IMR-90 (cell line): ENCODE results near the gene SLC29A1. TPM values are rescaled to one million over a fixed set of nuclear protein-coding genes. Genes with fewer than 3 reads are reported as not detected.

Experiments
- ATAC-seq: fragments of 200-7000 bp; cut with Tn5 transposase; 2 replicates; pipeline ENCODE4 v1.9.1; 2020; ENCODE audit warnings: low read depth, mild to moderate bottlenecking, moderate library complexity
- BruUV-seq: library from RNA; stranded (reverse); fragments of 400-500 nt; replicated peaks from 2 replicates; lab custom pipeline; 2021; lab: Mats Ljungman, UMichigan
- CTCF ChIA-PET: fragments of 300-600 bp; formaldehyde crosslinking; extraction: SDS; loops from one replicate; lab custom pipeline; 2021; ENCODE audit warnings: antibody characterized with exemption; lab: Yijun Ruan, JAX
- POLR2A ChIA-PET: fragments of 300-600 bp; sonication (Branson Sonifier 250); formaldehyde crosslinking; loops from one replicate; lab custom pipeline; 2022; ENCODE audit warnings: antibody characterized with exemption; ENCODE audit not compliant: unreplicated experiment; lab: Charles Lee
- DNase-seq: peaks from one replicate; pipeline ENCODE4 v3.0.0; 2013
- H2AFZ ChIP-seq: replicated peaks from 2 replicates; pipeline ENCODE3; 2013; ENCODE audit warnings: low read length, mild to moderate bottlenecking; ENCODE audit not compliant: poor library complexity
- H2AK5ac ChIP-seq: 2 replicates; pipeline ENCODE4 v1.6.1; 2013; ENCODE audit warnings: low read depth, low read length, inconsistent platforms
- H2AK9ac ChIP-seq: replicated peaks from 2 replicates; pipeline ENCODE3; 2013; ENCODE audit warnings: mild to moderate bottlenecking, low read depth, low read length, moderate library complexity; ENCODE audit not compliant: poor library complexity
- H2BK120ac ChIP-seq: 2 replicates; pipeline ENCODE4 v1.6.1; 2013; ENCODE audit warnings: low read depth, low read length, inconsistent platforms
- H2BK15ac ChIP-seq: 3 replicates; pipeline ENCODE4 v1.6.1; 2013; ENCODE audit warnings: low read depth, low read length, inconsistent platforms
- H2BK20ac ChIP-seq: 2 replicates; pipeline ENCODE4 v1.6.1; 2013; ENCODE audit warnings: low read depth, mild to moderate bottlenecking, inconsistent platforms, low read length, moderate library complexity
- H2BK5ac ChIP-seq: 2 replicates; pipeline ENCODE4 v1.6.1; 2013; ENCODE audit warnings: mild to moderate bottlenecking, low read depth, low read length, inconsistent platforms; ENCODE audit not compliant: poor library complexity, severe bottlenecking
- H3K14ac ChIP-seq: replicated peaks from 2 replicates; pipeline ENCODE4 v1.6.1; 2013; ENCODE audit warnings: low read depth, low read length, inconsistent platforms
- H3K18ac ChIP-seq: 2 replicates; pipeline ENCODE4 v1.6.1; 2013; ENCODE audit warnings: low read depth, low read length, control low read depth
- H3K23ac ChIP-seq: 2 replicates; pipeline ENCODE4 v1.6.1; 2013; ENCODE audit warnings: low read depth, low read length, inconsistent platforms
- H3K27ac ChIP-seq: 2 replicates; pipeline ENCODE4 v1.5.1; 2013; ENCODE audit warnings: mild to moderate bottlenecking, control low read depth, low read length; ENCODE audit not compliant: insufficient read depth
- H3K27me3 ChIP-seq: 2 replicates; pipeline ENCODE4 v1.6.1; 2013; ENCODE audit warnings: low read length; ENCODE audit not compliant: control insufficient read depth, insufficient read depth
- H3K36me3 ChIP-seq: 2 replicates; pipeline ENCODE4 v1.6.1; 2013; ENCODE audit warnings: low read length, mixed read lengths; ENCODE audit not compliant: control insufficient read depth, insufficient read depth
- H3K4ac ChIP-seq: 2 replicates; pipeline ENCODE4 v1.6.1; 2013; ENCODE audit warnings: low read depth, low read length, inconsistent platforms
- H3K4me1 ChIP-seq: 2 replicates; pipeline ENCODE4 v1.6.1; 2013; ENCODE audit warnings: low read length, mixed read lengths; ENCODE audit not compliant: control insufficient read depth, insufficient read depth
- H3K4me2 ChIP-seq: 2 replicates; pipeline ENCODE4 v1.6.1; 2013; ENCODE audit warnings: low read depth, mild to moderate bottlenecking, control low read depth, low read length, moderate library complexity
- H3K4me3 ChIP-seq: 2 replicates; pipeline ENCODE4 v1.5.1; 2013; ENCODE audit warnings: low read depth, mild to moderate bottlenecking, control low read depth, low read length, moderate library complexity; ENCODE audit not compliant: insufficient read depth
- H3K56ac ChIP-seq: 2 replicates; pipeline ENCODE4 v1.6.1; 2013; ENCODE audit warnings: low read length, inconsistent platforms; ENCODE audit not compliant: insufficient read depth; ENCODE audit errors: extremely low read depth
- H3K79me1 ChIP-seq, 2 experiments: 2 replicates each; pipeline ENCODE4 v1.6.1; 2013; ENCODE audit warnings: low read length in 2 of 2, inconsistent platforms in 1 of 2, low read depth in 1 of 2
- H3K9ac ChIP-seq: 2 replicates; pipeline ENCODE4 v1.6.1; 2013; ENCODE audit warnings: low read depth, low read length, control low read depth
- H3K9me1 ChIP-seq: 2 replicates; pipeline ENCODE4 v1.6.1; 2013; ENCODE audit warnings: low read length, inconsistent platforms; ENCODE audit not compliant: insufficient read depth
- H3K9me3 ChIP-seq: 2 replicates; pipeline ENCODE4 v1.6.1; 2013; ENCODE audit warnings: low read length; ENCODE audit not compliant: control insufficient read depth, insufficient read depth
- H4K20me1 ChIP-seq: 2 replicates; pipeline ENCODE4 v1.6.1; 2013; ENCODE audit warnings: low read length, inconsistent platforms; ENCODE audit not compliant: insufficient read depth
- H4K5ac ChIP-seq: 2 replicates; pipeline ENCODE4 v1.6.1; 2013; ENCODE audit warnings: mild to moderate bottlenecking, low read depth, low read length, control low read depth
- H4K8ac ChIP-seq, 2 experiments: 2 replicates each; pipeline ENCODE4 v1.6.1; 2013; ENCODE audit warnings: low read depth in 2 of 2, low read length in 2 of 2, control low read depth in 1 of 2, inconsistent platforms in 1 of 2
- H4K91ac ChIP-seq: 2 replicates; pipeline ENCODE4 v1.6.1; 2013; ENCODE audit warnings: low read depth, low read length, inconsistent platforms; ENCODE audit not compliant: insufficient read depth
- BHLHE40 ChIP-seq: fragments of 150-350 bp; IDR thresholded peaks from 2 replicates; pipeline ENCODE4 v1.6.1; 2016; ENCODE audit warnings: mild to moderate bottlenecking, low read depth, low read length
- CEBPB ChIP-seq: IDR thresholded peaks from 2 replicates; pipeline ENCODE4 v1.6.1; 2012; ENCODE audit warnings: low read depth, low read length, improper control_type of control experiment
- FOS ChIP-seq: fragments of 150-350 bp; IDR thresholded peaks from 2 replicates; pipeline ENCODE4 v1.6.1; 2016; ENCODE audit warnings: low read depth, low read length
- MAFK ChIP-seq: IDR thresholded peaks from 2 replicates; pipeline ENCODE4 v1.6.1; 2012; ENCODE audit warnings: low read depth, low read length, improper control_type of control experiment
- MAZ ChIP-seq: IDR thresholded peaks from 2 replicates; pipeline ENCODE4 v1.6.1; 2012; ENCODE audit warnings: low read depth, mild to moderate bottlenecking, low read length, improper control_type of control experiment, moderate library complexity, borderline replicate concordance
- MXI1 ChIP-seq: IDR thresholded peaks from 2 replicates; pipeline ENCODE4 v1.6.1; 2012; ENCODE audit warnings: low read depth, mild to moderate bottlenecking, low read length, moderate library complexity, borderline replicate concordance
- NFE2L2 ChIP-seq: fragments of 150-350 bp; IDR thresholded peaks from 2 replicates; pipeline ENCODE4 v1.6.1; 2016; ENCODE audit warnings: low read depth, mild to moderate bottlenecking, low read length
- POLR2A ChIP-seq: IDR thresholded peaks from 2 replicates; pipeline ENCODE4 v1.6.1; 2012; ENCODE audit warnings: mild to moderate bottlenecking, low read depth, low read length
- RAD21 ChIP-seq: IDR thresholded peaks from 2 replicates; pipeline ENCODE4 v1.6.1; 2012; ENCODE audit warnings: low read length, improper control_type of control experiment
- RCOR1 ChIP-seq: IDR thresholded peaks from 2 replicates; pipeline ENCODE4 v1.6.1; 2012; ENCODE audit warnings: mild to moderate bottlenecking, low read length, improper control_type of control experiment; ENCODE audit not compliant: insufficient replicate concordance
- RFX5 ChIP-seq: IDR thresholded peaks from 2 replicates; pipeline ENCODE4 v1.8.0; 2012; ENCODE audit warnings: low read depth, mild to moderate bottlenecking, low read length, moderate library complexity
- SMC3 ChIP-seq: fragments of 150-350 bp; IDR thresholded peaks from 2 replicates; pipeline ENCODE4 v1.6.1; 2016; ENCODE audit warnings: low read depth, mild to moderate bottlenecking, antibody characterized with exemption, low read length, moderate library complexity
- USF2 ChIP-seq: fragments of 150-350 bp; IDR thresholded peaks from 2 replicates; pipeline ENCODE4 v1.6.1; 2017; ENCODE audit warnings: mild to moderate bottlenecking, antibody characterized with exemption, low read length, low read depth
- WGBS, 2 experiments: methylation state at CpG; one replicate each; pipeline versions ENCODE4 v1.1.5 to v1.1.7; 2013; ENCODE audit warnings: missing lambda C conversion rate in 2 of 2; ENCODE audit not compliant: insufficient read length in 1 of 2; ENCODE audit errors: extremely low coverage in 2 of 2; 5-methylcytosine and 5-hydroxymethylcytosine counted together
- dilution Hi-C: fragments of 300-500 bp; cut with HindIII; formaldehyde crosslinking; loops from one replicate; pipeline ENCODE4 v1.14.3; 2018; ENCODE audit warnings: low sequenced_read_pairs; ENCODE audit not compliant: unreplicated experiment
- in situ Hi-C: fragments of 300-500 bp; cut with MboI; formaldehyde crosslinking; loops from 3 replicates; pipeline ENCODE4 v1.14.3; 2019; ENCODE audit warnings: low sequenced_read_pairs, inconsistent platforms, mixed read lengths
- intact Hi-C: fragments of 100-400 bp; cut with micrococcal nuclease; formaldehyde crosslinking; loops from 2 replicates; pipeline ENCODE4 v1.10.0; 2022
- polyA plus RNA-seq, 3 experiments: library from polyadenylated mRNA; depleted of rRNA; stranded (reverse); fragments of >200 nt; gene quantifications; 2 replicates each; pipeline ENCODE4 v1.2.3, GENCODE V29; 2012; ENCODE audit warnings: low replicate concordance in 1 of 3
- total RNA-seq: library from RNA; depleted of rRNA; stranded (reverse); fragments of >200 nt; gene quantifications from 2 replicates; pipeline ENCODE4 v1.2.3, GENCODE V29; 2012
- TF ChIP-seq, protein P1 (sequence below): conservative IDR thresholded peaks from 2 replicates; pipeline ENCODE4 v1.5.1; 2012; ENCODE audit warnings: mild to moderate bottlenecking, low read depth, low read length, improper control_type of control experiment
- TF ChIP-seq, protein P2 (sequence below): fragments of 150-350 bp; IDR thresholded peaks from 2 replicates; pipeline ENCODE4 v1.6.1; 2016; ENCODE audit warnings: low read depth, mild to moderate bottlenecking, low read length, moderate library complexity, borderline replicate concordance

The SLC29A1 gene
- total and polyA plus RNA-seq, 2 of the 4 experiments (the other 2 are of a cell fraction), result 4.1 to 22.1 TPM

DNA sequence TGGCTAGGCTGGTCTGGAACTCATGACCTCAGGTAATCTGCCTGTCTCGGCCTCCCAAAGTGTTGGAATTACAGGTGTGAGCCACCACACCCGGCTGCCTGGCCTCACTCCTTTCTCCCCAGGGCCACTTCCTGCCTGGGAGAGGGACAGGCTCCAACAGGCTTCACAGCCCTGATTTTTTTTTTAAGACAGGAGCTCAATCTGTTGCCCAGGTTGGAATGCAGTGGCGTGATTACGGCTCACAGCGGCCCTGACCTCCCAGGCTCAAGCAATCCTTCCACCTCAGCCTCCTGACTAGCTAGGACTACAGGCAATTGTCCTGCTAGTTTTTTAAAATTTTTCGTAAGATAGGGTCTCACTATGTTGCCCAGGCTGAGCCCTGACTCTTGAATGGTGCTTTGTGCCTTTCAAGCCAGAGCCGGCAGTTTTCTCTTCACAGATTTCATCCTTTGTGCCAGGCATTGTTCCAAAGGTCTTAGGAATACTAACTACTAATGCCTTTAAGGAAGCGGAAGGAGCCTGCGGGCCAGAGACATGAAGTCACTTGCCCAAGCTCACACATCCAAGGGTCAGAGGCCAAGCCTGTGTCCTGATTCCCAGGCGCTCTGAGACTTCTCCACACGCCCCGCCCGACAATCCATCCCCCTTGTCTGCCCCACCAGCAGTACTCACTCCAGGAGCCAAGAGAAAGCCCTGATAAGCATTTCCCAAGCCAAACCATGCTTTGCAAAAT is 45.5 kb upstream of the SLC29A1 start:
- Histone ChIP-seq H4K8ac (0 out of 4 replicates have a peak overlapping the region, but pooled peaks of 1 of the 2 experiments have one; percentile 33), H3K79me1 (no peaks in the 10 kb centered on the region), H3K9me3 (no peaks in the 10 kb centered on the region), H4K5ac (no peak overlapping the region), H2AK9ac (no peak overlapping the region), H4K20me1 (no peaks in the 10 kb centered on the region; the same call in 1 of the 2 replicates), H2BK5ac (no peak overlapping the region), H3K9me1 (peaks cover 9% of the 10 kb centered on the region; the same call in 1 of the 2 replicates), H2BK120ac (no peak overlapping the region), H3K56ac (no peak overlapping the region), H4K91ac (no peak overlapping the region), H3K27ac (no peak overlapping the region), H2AK5ac (0 out of 2 replicates have a peak overlapping the region, but pooled peaks have one; percentile 48), H3K4ac (no peak overlapping the region; the same call in 1 of the 2 replicates), H3K4me3 (no peak overlapping the region), H3K23ac (no peak overlapping the region), H3K9ac (no peak overlapping the region), H3K36me3 (no peaks in the 10 kb centered on the region), H2BK15ac (no peak overlapping the region), H3K27me3 (peaks cover 2% of the 10 kb centered on the region; the same call in 1 of the 2 replicates), H2AFZ (no peak overlapping the region), H3K4me1 (0 out of 2 replicates have a peak, but pooled peaks cover under 1% of the 10 kb centered on the region), H2BK20ac (no peak overlapping the region), H3K18ac (no peak overlapping the region), H3K14ac (no peak overlapping the region), H3K4me2 (no peak overlapping the region)
- DNase-seq (peak; percentile 56), ATAC-seq (peak; percentile 81)
- ChIA-PET POLR2A (no interaction called here), CTCF (no interaction called here)
- 84% methylated on average over 5 of the region's 13 CpGs; no CpG with 5 or more reads in 1 of the 2 experiments for WGBS, 2 experiments
- dilution Hi-C loops, result no loop called here
- intact Hi-C loops, result loop anchor here (1.0 kb wide), 1 partner anchor 59 kb away; no protein-coding TSS in a partner anchor
- no TSS peak for BruUV-seq
- in situ Hi-C loops, result no loop called here
- no peak for TF ChIP-seq MAZ
- no peak for TF ChIP-seq SMC3
- TF ChIP-seq, protein P1, sequence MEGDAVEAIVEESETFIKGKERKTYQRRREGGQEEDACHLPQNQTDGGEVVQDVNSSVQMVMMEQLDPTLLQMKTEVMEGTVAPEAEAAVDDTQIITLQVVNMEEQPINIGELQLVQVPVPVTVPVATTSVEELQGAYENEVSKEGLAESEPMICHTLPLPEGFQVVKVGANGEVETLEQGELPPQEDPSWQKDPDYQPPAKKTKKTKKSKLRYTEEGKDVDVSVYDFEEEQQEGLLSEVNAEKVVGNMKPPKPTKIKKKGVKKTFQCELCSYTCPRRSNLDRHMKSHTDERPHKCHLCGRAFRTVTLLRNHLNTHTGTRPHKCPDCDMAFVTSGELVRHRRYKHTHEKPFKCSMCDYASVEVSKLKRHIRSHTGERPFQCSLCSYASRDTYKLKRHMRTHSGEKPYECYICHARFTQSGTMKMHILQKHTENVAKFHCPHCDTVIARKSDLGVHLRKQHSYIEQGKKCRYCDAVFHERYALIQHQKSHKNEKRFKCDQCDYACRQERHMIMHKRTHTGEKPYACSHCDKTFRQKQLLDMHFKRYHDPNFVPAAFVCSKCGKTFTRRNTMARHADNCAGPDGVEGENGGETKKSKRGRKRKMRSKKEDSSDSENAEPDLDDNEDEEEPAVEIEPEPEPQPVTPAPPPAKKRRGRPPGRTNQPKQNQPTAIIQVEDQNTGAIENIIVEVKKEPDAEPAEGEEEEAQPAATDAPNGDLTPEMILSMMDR, result no peak
- TF ChIP-seq RAD21, result no peak
- no peak for TF ChIP-seq BHLHE40
- TF ChIP-seq MXI1, result no peak
- no peak for TF ChIP-seq CEBPB
- TF ChIP-seq RCOR1, result no peak
- TF ChIP-seq, protein P2, sequence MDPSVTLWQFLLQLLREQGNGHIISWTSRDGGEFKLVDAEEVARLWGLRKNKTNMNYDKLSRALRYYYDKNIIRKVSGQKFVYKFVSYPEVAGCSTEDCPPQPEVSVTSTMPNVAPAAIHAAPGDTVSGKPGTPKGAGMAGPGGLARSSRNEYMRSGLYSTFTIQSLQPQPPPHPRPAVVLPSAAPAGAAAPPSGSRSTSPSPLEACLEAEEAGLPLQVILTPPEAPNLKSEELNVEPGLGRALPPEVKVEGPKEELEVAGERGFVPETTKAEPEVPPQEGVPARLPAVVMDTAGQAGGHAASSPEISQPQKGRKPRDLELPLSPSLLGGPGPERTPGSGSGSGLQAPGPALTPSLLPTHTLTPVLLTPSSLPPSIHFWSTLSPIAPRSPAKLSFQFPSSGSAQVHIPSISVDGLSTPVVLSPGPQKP, result no peak
- no peak for TF ChIP-seq MAFK
- TF ChIP-seq POLR2A, result no peak
- no peak for TF ChIP-seq RFX5
- no peak for TF ChIP-seq NFE2L2
- no peak for TF ChIP-seq USF2
- no peak for TF ChIP-seq FOS
